Smooth muscle cell (in vitro differentiated cells): ENCODE measurements around the gene CMIP. TPM values are rescaled to one million over a fixed set of nuclear protein-coding genes. Genes with fewer than 3 reads are reported as not detected.

ENCODE experiments used
- DNase-seq: peaks from one replicate; lab custom pipeline; 2025; ENCODE audit not compliant: unreplicated experiment; lab: John Stamatoyannopoulos, UW
- H2AFZ ChIP-seq: fragments of 200-600 bp; sonication (generic); 2 replicates; pipeline ENCODE4 v1.6.0; 2016; ENCODE audit warnings: antibody characterized with exemption, low read depth, mild to moderate bottlenecking
- H3F3A ChIP-seq: fragments of 200-600 bp; sonication (generic); 2 replicates; pipeline ENCODE4 v1.6.0; 2017; ENCODE audit warnings: antibody characterized with exemption, low read depth
- H3K27ac ChIP-seq: fragments of 200-600 bp; sonication (generic); 2 replicates; pipeline ENCODE4 v1.5.1; 2016; ENCODE audit warnings: low read depth, mild to moderate bottlenecking
- H3K27me3 ChIP-seq: fragments of 200-600 bp; sonication (generic); 2 replicates; pipeline ENCODE4 v1.6.1; 2016; ENCODE audit warnings: low read depth, mild to moderate bottlenecking
- H3K36me3 ChIP-seq: fragments of 200-600 bp; sonication (generic); 2 replicates; pipeline ENCODE4 v1.5.1; 2016; ENCODE audit warnings: low read depth
- H3K4me1 ChIP-seq: fragments of 200-600 bp; sonication (generic); 2 replicates; pipeline ENCODE4 v1.5.1; 2016; ENCODE audit warnings: low read depth
- H3K4me2 ChIP-seq: fragments of 200-600 bp; sonication (generic); 2 replicates; pipeline ENCODE4 v1.6.0; 2016; ENCODE audit warnings: mild to moderate bottlenecking
- H3K4me3 ChIP-seq: fragments of 200-600 bp; sonication (generic); 2 replicates; pipeline ENCODE4 v1.5.1; 2016; ENCODE audit warnings: mild to moderate bottlenecking
- H3K79me2 ChIP-seq: fragments of 200-600 bp; sonication (generic); 2 replicates; pipeline ENCODE4 v1.6.0; 2016; ENCODE audit warnings: low read depth, mild to moderate bottlenecking
- H3K9ac ChIP-seq: fragments of 200-600 bp; sonication (generic); 2 replicates; pipeline ENCODE4 v1.6.0; 2016; ENCODE audit warnings: low read depth
- H3K9me3 ChIP-seq: fragments of 200-600 bp; sonication (generic); replicated peaks from 2 replicates; pipeline ENCODE4 v1.5.1; 2016; ENCODE audit warnings: low read depth
- H4K20me1 ChIP-seq: fragments of 200-600 bp; sonication (generic); 2 replicates; pipeline ENCODE4 v1.6.0; 2016; ENCODE audit warnings: low read depth
- CTCF ChIP-seq: fragments of 200-600 bp; sonication (generic); IDR thresholded peaks from 2 replicates; pipeline ENCODE4 v1.5.1; 2017; ENCODE audit warnings: borderline replicate concordance, mild to moderate bottlenecking, antibody characterized with exemption; ENCODE audit not compliant: insufficient read depth, poor library complexity, severe bottlenecking
- WGBS: methylation state at CpG from one replicate; pipeline ENCODE4 v1.1.7; 2016; ENCODE audit warnings: low lambda C conversion rate; 5-methylcytosine and 5-hydroxymethylcytosine counted together
- polyA plus RNA-seq: library from polyadenylated mRNA; unstranded; fragments of >200 nt; fragmentation: Nextera tagmentation; extraction: Ambion mirVana; gene quantifications from 2 replicates; pipeline ENCODE4 v1.2.1, GENCODE V29; 2016
- total RNA-seq: library from RNA; depleted of rRNA; stranded (reverse); fragments of >200 nt; gene quantifications from 2 replicates; pipeline ENCODE4 v1.2.3, GENCODE V29; 2014

Gene CMIP
- total and polyA plus RNA-seq, 2 experiments from 2014 or later, result 2.5 to 44.5 TPM

GRCh38 chr16:81710596-81710995 is 266.0 kb downstream of the CMIP start:
- DNase-seq, result no peak
- Histone ChIP-seq H3K4me3 (no peak overlapping the region), H3K27ac (peak overlapping the region; percentile 87), H3K79me2 (no peaks in the 10 kb centered on the region), H2AFZ (no peak overlapping the region), H3K4me1 (peaks cover 26% of the 10 kb centered on the region), H4K20me1 (no peaks in the 10 kb centered on the region), H3K36me3 (no peaks in the 10 kb centered on the region), H3K4me2 (no peak overlapping the region), H3K27me3 (no peaks in the 10 kb centered on the region), H3F3A (peaks cover 12% of the 10 kb centered on the region), H3K9me3 (no peaks in the 10 kb centered on the region), H3K9ac (no peak overlapping the region)
- 47% methylated on average over 12 of the region's 12 CpGs for WGBS
- no peak for TF ChIP-seq CTCF

GRCh38 chr16:81711657-81712319 is 267.2 kb downstream of the CMIP start:
- TF ChIP-seq CTCF, result no peak
- no peaks in the 10 kb centered on the region for H3K9me3 ChIP-seq
- 11% methylated on average over 21 of the region's 21 CpGs for WGBS
- H3K27me3 ChIP-seq, result no peaks in the 10 kb centered on the region
- peaks cover 29% of the 10 kb centered on the region for H3K4me1 ChIP-seq
- no peaks in the 10 kb centered on the region for H4K20me1 ChIP-seq
- H3K27ac ChIP-seq, result peak overlapping the region; percentile 87
- H3K79me2 ChIP-seq, result no peaks in the 10 kb centered on the region
- H2AFZ ChIP-seq, result no peak overlapping the region
- H3K9ac ChIP-seq, result peak overlapping the region; percentile 28
- no peak overlapping the region for H3K4me3 ChIP-seq
- H3F3A ChIP-seq, result peaks cover 15% of the 10 kb centered on the region
- no peaks in the 10 kb centered on the region for H3K36me3 ChIP-seq
- peak; percentile 47 for DNase-seq
- H3K4me2 ChIP-seq, result peak overlapping the region; percentile 49

GRCh38 chr16:81712681-81713080 is 268.1 kb downstream of the CMIP start:
- Histone ChIP-seq H3K79me2 (no peaks in the 10 kb centered on the region), H3F3A (peaks cover 15% of the 10 kb centered on the region), H3K36me3 (no peaks in the 10 kb centered on the region), H3K9ac (peak overlapping the region; percentile 28), H3K27ac (peak overlapping the region; percentile 87), H4K20me1 (no peaks in the 10 kb centered on the region), H3K4me2 (no peak overlapping the region), H3K4me3 (no peak overlapping the region), H3K9me3 (no peaks in the 10 kb centered on the region), H2AFZ (no peak overlapping the region), H3K27me3 (no peaks in the 10 kb centered on the region), H3K4me1 (peaks cover 29% of the 10 kb centered on the region)
- DNase-seq, result no peak
- WGBS, result 86% methylated on average over 7 of the region's 7 CpGs
- TF ChIP-seq CTCF, result no peak

GRCh38 chr16:81713295-81713772 is 268.7 kb downstream of the CMIP start:
- 96% methylated on average over 16 of the region's 16 CpGs for WGBS
- H3K27me3 ChIP-seq, result no peaks in the 10 kb centered on the region
- peaks cover 15% of the 10 kb centered on the region for H3F3A ChIP-seq
- no peaks in the 10 kb centered on the region for H3K79me2 ChIP-seq
- H3K9me3 ChIP-seq, result no peaks in the 10 kb centered on the region
- H3K9ac ChIP-seq, result no peak overlapping the region
- no peak overlapping the region for H3K4me2 ChIP-seq
- H3K36me3 ChIP-seq, result no peaks in the 10 kb centered on the region
- no peak overlapping the region for H2AFZ ChIP-seq
- TF ChIP-seq CTCF, result no peak
- H3K27ac ChIP-seq, result no peak overlapping the region
- DNase-seq, result no peak
- peaks cover 29% of the 10 kb centered on the region for H3K4me1 ChIP-seq
- no peaks in the 10 kb centered on the region for H4K20me1 ChIP-seq
- H3K4me3 ChIP-seq, result no peak overlapping the region
